ENCODE results near the gene TTLL3. TPM values are rescaled to one million over a fixed set of nuclear protein-coding genes. Genes with fewer than 3 reads are reported as not detected.
A peak's percentile ranks its signal among the peaks of the same experiment; 100 is the strongest.

TTLL3 gene
- polyA plus RNA-seq, 1 experiment: 17.8 TPM

DNA sequence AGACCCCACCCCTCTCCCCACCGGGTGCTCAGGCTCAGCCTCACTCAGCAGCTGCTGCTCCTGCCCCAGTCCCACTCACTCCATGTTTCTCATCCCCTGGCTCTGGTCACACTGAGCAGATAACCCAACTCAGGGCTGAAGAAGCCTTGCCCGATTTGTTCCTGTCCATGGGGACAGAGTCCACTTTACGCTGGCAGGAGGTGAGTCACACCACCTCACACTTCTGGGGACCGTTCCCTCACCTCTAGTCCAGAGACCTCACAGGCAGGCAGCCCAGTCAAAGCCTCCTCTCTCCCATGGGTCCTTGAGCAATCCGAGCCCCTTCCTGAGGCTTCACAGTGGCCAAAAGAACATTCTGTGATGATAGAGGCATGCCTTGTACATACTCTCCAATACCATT is 68.6 kb downstream of the TTLL3 start:
- ChIA-PET POLR2A (no interaction called here), CTCF (no interaction called here)

DNA sequence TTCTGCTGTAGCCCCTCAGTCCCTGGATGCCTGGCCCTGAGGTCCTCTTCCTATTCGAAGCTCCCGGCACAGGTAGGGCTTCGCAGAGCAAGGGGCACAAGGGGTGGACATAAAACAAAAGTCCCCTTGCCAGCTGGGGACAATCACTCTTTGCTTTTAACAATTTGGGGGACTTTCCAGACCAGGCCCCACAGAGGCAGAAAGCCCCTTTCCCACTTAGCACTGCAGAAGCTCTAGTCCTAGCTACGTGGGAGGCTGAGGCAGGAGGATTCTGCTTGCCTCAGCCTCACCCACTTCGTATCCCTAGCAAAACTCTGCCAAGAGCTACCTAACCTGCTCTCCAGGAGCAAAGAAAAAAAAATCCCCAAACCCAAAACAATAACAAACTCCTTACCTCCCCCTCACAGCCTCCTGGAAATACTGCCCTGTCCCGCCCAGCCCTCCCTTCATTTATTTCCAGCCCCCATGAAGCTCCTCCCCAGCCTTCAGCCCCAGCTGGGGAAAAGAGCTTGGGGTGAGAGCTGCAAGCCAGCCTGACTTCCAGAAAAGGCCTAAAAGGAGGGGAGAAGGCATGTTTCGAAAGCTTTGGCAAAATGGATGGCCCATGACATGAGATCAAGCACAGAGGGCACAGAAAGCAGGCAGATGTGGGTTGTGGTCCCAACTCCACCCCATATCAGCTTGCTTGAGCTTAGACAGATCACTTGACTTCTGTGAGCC is 69.9 kb downstream of the TTLL3 start, which contains the start of gene CIDEC:
CIDEC (minus strand) TSS at position 424 of the 720 bp plus-strand sequence. CDS start 1,767 bp downstream, outside the sequence.
- TF ChIP-seq, protein P1, sequence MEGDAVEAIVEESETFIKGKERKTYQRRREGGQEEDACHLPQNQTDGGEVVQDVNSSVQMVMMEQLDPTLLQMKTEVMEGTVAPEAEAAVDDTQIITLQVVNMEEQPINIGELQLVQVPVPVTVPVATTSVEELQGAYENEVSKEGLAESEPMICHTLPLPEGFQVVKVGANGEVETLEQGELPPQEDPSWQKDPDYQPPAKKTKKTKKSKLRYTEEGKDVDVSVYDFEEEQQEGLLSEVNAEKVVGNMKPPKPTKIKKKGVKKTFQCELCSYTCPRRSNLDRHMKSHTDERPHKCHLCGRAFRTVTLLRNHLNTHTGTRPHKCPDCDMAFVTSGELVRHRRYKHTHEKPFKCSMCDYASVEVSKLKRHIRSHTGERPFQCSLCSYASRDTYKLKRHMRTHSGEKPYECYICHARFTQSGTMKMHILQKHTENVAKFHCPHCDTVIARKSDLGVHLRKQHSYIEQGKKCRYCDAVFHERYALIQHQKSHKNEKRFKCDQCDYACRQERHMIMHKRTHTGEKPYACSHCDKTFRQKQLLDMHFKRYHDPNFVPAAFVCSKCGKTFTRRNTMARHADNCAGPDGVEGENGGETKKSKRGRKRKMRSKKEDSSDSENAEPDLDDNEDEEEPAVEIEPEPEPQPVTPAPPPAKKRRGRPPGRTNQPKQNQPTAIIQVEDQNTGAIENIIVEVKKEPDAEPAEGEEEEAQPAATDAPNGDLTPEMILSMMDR (IDR thresholded peaks at IDR 0.05; ENCODE audit: low read depth, low read length): no peak
- Histone ChIP-seq H3K9me3 (ENCODE audit: control insufficient read depth, insufficient read depth, low read length) (no peaks in the 10 kb centered on the region), H3K27me3 (ENCODE audit: control insufficient read depth, insufficient read depth, low read length) (no peaks in the 10 kb centered on the region), H3K4me3 (ENCODE audit: low read depth, low read length) (no peak within 1 kb of the TSS), H3K27ac (ENCODE audit: low read depth, low read length) (no peak within 1 kb of the TSS)
- CTCF ChIA-PET: no interaction called here
- POLR2A ChIA-PET: interaction anchor here (0.7 to 1.2 kb wide), 3 partner anchors 14 to 16 kb away, joined by 3 to 5 read pairs (median 4); no protein-coding TSS in a partner anchor
- no peak for DNase-seq (ENCODE audit: low read depth, low spot score)

More for the DNA sequence above, 68.6 kb downstream of the TTLL3 start:
- TF ChIP-seq, protein P1 (IDR thresholded peaks at IDR 0.05; ENCODE audit: low read depth, low read length): no peak
- Histone ChIP-seq H3K27ac (ENCODE audit: low read depth, low read length) (no peak overlapping the region), H3K9me3 (ENCODE audit: control insufficient read depth, insufficient read depth, low read length) (no peaks in the 10 kb centered on the region), H3K4me3 (ENCODE audit: low read depth, low read length) (no peak overlapping the region), H3K27me3 (ENCODE audit: control insufficient read depth, insufficient read depth, low read length) (no peaks in the 10 kb centered on the region)
- DNase-seq (ENCODE audit: low read depth, low spot score): no peak

DNA sequence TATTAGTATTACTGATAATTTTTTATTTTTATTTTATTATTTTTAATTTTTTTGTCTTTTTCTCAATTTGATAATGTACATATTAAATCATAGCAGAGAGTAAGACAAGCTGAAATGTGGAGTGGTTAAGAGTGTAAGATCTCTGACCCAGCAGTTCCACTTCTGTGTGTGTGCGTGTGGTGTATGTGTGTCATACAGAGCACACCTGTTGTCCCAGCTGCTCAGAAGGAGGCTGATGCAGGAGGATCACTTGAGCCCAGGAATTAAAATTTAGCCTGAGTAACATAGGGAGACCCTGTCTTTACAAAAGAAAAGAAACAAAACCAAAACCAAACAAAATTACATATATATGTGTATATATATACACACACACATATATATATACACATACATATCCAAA is 71.4 kb downstream of the TTLL3 start:
- TF ChIP-seq, protein P1 (IDR thresholded peaks at IDR 0.05; ENCODE audit: low read depth, low read length): no peak

DNA sequence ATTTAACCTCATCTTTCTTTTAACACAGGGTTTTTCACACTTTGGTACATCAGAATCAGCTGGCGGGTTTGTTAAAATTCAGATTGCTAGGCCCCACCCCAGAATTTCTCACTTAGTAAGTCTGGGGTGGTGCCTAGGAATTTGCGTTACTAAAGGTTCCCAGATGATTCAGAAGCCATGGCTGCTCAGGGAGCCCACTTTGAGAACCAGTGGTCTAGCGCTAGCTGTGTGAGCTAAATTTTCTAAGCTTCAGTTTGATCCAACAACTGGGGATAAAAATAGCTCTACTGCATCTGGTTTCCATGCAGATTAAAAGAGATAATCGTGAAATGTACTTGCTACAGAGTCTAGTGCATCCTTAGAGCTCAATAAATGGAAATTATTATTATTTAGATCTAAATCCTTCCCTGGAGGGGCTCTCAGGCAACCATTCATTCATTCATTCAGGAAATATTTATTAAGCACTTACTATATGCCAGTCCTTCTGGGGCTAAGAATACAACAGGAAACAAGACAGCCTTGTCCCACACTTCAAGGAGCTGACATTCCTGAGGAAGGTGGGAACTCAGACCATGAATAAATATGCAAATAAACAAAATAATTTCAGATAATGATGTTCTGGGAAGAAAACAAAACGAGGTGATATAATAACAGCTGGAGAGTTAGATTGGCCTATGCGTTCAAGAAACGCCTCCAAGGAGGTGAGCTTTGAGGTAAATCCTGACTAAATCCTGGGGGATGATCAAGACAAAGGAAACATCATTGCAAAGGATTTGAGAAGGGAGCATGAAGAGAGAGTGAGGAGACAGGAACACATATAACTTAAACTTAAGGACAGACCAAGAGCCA is 73.9 kb downstream of the TTLL3 start:
- no peaks in the 10 kb centered on the region for H3K27me3 ChIP-seq (ENCODE audit: control insufficient read depth, insufficient read depth, low read length)
- no peak overlapping the region for H3K4me3 ChIP-seq (ENCODE audit: low read depth, low read length)
- ChIA-PET POLR2A (interaction anchor here (0.6 to 1.1 kb wide), 2 partner anchors 13 to 20 kb away, joined by 4 to 5 read pairs; no protein-coding TSS in a partner anchor), CTCF (interaction anchor here (0.6 to 1.6 kb wide), 4 partner anchors 10 to 355 kb away, joined by 3 to 6 read pairs (median 4); no protein-coding TSS in a partner anchor)
- no peak for DNase-seq (ENCODE audit: low read depth, low spot score)
- TF ChIP-seq, protein P1 (IDR thresholded peaks at IDR 0.05; ENCODE audit: low read depth, low read length): no peak
- H3K27ac ChIP-seq (ENCODE audit: low read depth, low read length): peak overlapping the region; percentile 39
- no peaks in the 10 kb centered on the region for H3K9me3 ChIP-seq (ENCODE audit: control insufficient read depth, insufficient read depth, low read length)

More for the DNA sequence above, 71.4 kb downstream of the TTLL3 start:
- ChIA-PET POLR2A (interaction anchor here (0.7 kb wide), 1 partner anchor 10 kb away, joined by 3 read pairs; no protein-coding TSS in a partner anchor), CTCF (interaction anchor here (0.6 to 0.7 kb wide), 2 partner anchors 7 to 14 kb away, joined by 4 to 5 read pairs; no protein-coding TSS in a partner anchor)
- Histone ChIP-seq H3K9me3 (ENCODE audit: control insufficient read depth, insufficient read depth, low read length) (no peaks in the 10 kb centered on the region), H3K27me3 (ENCODE audit: control insufficient read depth, insufficient read depth, low read length) (no peaks in the 10 kb centered on the region), H3K4me3 (ENCODE audit: low read depth, low read length) (no peak overlapping the region), H3K27ac (ENCODE audit: low read depth, low read length) (no peak overlapping the region)
- no peak for DNase-seq (ENCODE audit: low read depth, low spot score)
